GM23338 (cell line): ENCODE results near the gene CCDC149. TPM values are rescaled to one million over a fixed set of nuclear protein-coding genes. Genes with fewer than 3 reads are reported as not detected.
A peak's percentile ranks its signal among the peaks of the same experiment; 100 is the strongest.

Source experiments
- ATAC-seq: fragments of 200-7000 bp; cut with Tn5 transposase; 3 replicates; pipeline ENCODE4 v1.9.1; 2020
- DNase-seq: peaks from one replicate; pipeline ENCODE4 v3.0.0-alpha.2; 2015; ENCODE audit warnings: low spot score
- H2AFZ ChIP-seq: fragments of 200-600 bp; sonication (generic); 2 replicates; pipeline ENCODE4 v1.8.0; 2016; ENCODE audit warnings: antibody characterized with exemption, mild to moderate bottlenecking, moderate library complexity
- H3F3A ChIP-seq: fragments of 200-600 bp; sonication (generic); replicated peaks from 2 replicates; pipeline ENCODE4 v1.8.0; 2017; ENCODE audit warnings: antibody characterized with exemption, mixed run types, low read depth
- H3K27ac ChIP-seq: fragments of 200-600 bp; sonication (generic); 2 replicates; pipeline ENCODE4 v1.6.1; 2016; ENCODE audit warnings: low read depth
- H3K27me3 ChIP-seq: fragments of 200-600 bp; sonication (generic); 2 replicates; pipeline ENCODE4 v1.8.0; 2016; ENCODE audit warnings: mild to moderate bottlenecking, mixed run types, moderate library complexity; ENCODE audit not compliant: insufficient read depth
- H3K36me3 ChIP-seq: fragments of 200-600 bp; sonication (generic); 2 replicates; pipeline ENCODE4 v1.8.0; 2016; ENCODE audit warnings: mild to moderate bottlenecking; ENCODE audit not compliant: insufficient read depth
- H3K4me1 ChIP-seq: fragments of 200-600 bp; sonication (generic); 2 replicates; pipeline ENCODE4 v1.8.0; 2016; ENCODE audit warnings: mild to moderate bottlenecking, moderate library complexity; ENCODE audit not compliant: insufficient read depth
- H3K4me2 ChIP-seq: fragments of 200-600 bp; sonication (generic); 2 replicates; pipeline ENCODE4 v1.7.1; 2017; ENCODE audit warnings: mixed run types
- H3K4me3 ChIP-seq: fragments of 200-600 bp; sonication (generic); 2 replicates; pipeline ENCODE4 v1.6.1; 2016; ENCODE audit warnings: mixed run types
- H3K79me2 ChIP-seq: fragments of 200-600 bp; sonication (generic); replicated peaks from 2 replicates; pipeline ENCODE4 v1.8.0; 2017; ENCODE audit warnings: mild to moderate bottlenecking; ENCODE audit not compliant: insufficient read depth
- H3K9me2 ChIP-seq: fragments of 200-600 bp; sonication (generic); 2 replicates; pipeline ENCODE4 v1.8.0; 2017; ENCODE audit not compliant: insufficient read depth
- H4K20me1 ChIP-seq: fragments of 200-600 bp; sonication (generic); replicated peaks from 2 replicates; pipeline ENCODE4 v1.8.0; 2017; ENCODE audit warnings: mild to moderate bottlenecking; ENCODE audit not compliant: insufficient read depth
- H3K27ac Mint-ChIP-seq: 2 replicates; pipeline ENCODE4 v1.8.0; 2020; ENCODE audit warnings: inconsistent platforms, mild to moderate bottlenecking, moderate library complexity, mixed read lengths
- H3K27me3 Mint-ChIP-seq: 3 replicates; pipeline ENCODE4 v1.8.0; 2022; ENCODE audit warnings: low read depth, mild to moderate bottlenecking, moderate library complexity, mixed read lengths, inconsistent platforms; ENCODE audit not compliant: insufficient read depth, poor library complexity
- H3K36me3 Mint-ChIP-seq: 3 replicates; pipeline ENCODE4 v1.8.0; 2021; ENCODE audit warnings: low read depth, mild to moderate bottlenecking, inconsistent platforms, moderate library complexity, mixed read lengths
- H3K4me1 Mint-ChIP-seq: 3 replicates; pipeline ENCODE4 v1.8.0; 2020; ENCODE audit warnings: mild to moderate bottlenecking, inconsistent platforms, mixed read lengths
- H3K4me3 Mint-ChIP-seq: 3 replicates; pipeline ENCODE4 v1.8.0; 2021; ENCODE audit warnings: moderate library complexity, mild to moderate bottlenecking, inconsistent platforms, mixed read lengths
- H3K9me3 Mint-ChIP-seq: 3 replicates; pipeline ENCODE4 v1.8.0; 2020; ENCODE audit warnings: moderate library complexity, mild to moderate bottlenecking, inconsistent platforms, mixed read lengths
- NANOG ChIP-seq: IDR thresholded peaks from 2 replicates; pipeline ENCODE4 v1.6.1; 2016; ENCODE audit warnings: antibody characterized with exemption, borderline replicate concordance
- polyA plus RNA-seq: library from polyadenylated mRNA; unstranded; fragments of >200 nt; fragmentation: Nextera tagmentation; extraction: Ambion mirVana; gene quantifications from 2 replicates; pipeline ENCODE4 v1.2.1, GENCODE V29; 2016
- total RNA-seq: library from RNA; depleted of rRNA; stranded (reverse); fragments of >200 nt; shearing (Covaris generic); gene quantifications from 2 replicates; pipeline ENCODE4 v1.2.3, GENCODE V29; 2014
- TF ChIP-seq, protein P1 (sequence below): fragments of 250-450 bp; sonication (Bioruptor Pico); IDR thresholded peaks from 2 replicates; pipeline ENCODE4 v1.5.0; 2020; ENCODE audit warnings: mild to moderate bottlenecking, moderate library complexity
- TF ChIP-seq, protein P2 (sequence below): IDR thresholded peaks from 2 replicates; pipeline ENCODE4 v1.6.1; 2016; ENCODE audit warnings: antibody characterized with exemption

The CCDC149 gene
- total and polyA plus RNA-seq, 2 experiments from 2014 or later = 2.6 to 6.4 TPM

DNA sequence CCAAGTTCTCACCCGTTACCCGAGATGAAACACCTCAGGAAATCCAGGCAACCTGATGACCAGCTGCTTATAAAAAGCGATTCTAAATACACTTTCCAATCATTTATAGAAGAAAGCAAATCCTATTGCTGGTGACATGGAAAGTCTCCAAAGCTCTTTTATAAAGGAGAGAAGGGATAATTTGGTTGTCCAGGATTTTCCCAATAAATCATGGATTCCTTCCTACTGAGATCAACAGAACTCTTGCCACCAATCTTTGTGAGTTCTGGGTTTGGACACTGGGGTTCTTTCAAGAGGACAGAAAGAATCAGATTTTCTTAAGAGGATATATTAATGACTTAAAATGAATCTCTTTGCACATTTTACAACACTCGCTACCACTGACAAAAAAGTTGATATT is 142.2 kb downstream of the CCDC149 start (continued):
- TF ChIP-seq, protein P1, sequence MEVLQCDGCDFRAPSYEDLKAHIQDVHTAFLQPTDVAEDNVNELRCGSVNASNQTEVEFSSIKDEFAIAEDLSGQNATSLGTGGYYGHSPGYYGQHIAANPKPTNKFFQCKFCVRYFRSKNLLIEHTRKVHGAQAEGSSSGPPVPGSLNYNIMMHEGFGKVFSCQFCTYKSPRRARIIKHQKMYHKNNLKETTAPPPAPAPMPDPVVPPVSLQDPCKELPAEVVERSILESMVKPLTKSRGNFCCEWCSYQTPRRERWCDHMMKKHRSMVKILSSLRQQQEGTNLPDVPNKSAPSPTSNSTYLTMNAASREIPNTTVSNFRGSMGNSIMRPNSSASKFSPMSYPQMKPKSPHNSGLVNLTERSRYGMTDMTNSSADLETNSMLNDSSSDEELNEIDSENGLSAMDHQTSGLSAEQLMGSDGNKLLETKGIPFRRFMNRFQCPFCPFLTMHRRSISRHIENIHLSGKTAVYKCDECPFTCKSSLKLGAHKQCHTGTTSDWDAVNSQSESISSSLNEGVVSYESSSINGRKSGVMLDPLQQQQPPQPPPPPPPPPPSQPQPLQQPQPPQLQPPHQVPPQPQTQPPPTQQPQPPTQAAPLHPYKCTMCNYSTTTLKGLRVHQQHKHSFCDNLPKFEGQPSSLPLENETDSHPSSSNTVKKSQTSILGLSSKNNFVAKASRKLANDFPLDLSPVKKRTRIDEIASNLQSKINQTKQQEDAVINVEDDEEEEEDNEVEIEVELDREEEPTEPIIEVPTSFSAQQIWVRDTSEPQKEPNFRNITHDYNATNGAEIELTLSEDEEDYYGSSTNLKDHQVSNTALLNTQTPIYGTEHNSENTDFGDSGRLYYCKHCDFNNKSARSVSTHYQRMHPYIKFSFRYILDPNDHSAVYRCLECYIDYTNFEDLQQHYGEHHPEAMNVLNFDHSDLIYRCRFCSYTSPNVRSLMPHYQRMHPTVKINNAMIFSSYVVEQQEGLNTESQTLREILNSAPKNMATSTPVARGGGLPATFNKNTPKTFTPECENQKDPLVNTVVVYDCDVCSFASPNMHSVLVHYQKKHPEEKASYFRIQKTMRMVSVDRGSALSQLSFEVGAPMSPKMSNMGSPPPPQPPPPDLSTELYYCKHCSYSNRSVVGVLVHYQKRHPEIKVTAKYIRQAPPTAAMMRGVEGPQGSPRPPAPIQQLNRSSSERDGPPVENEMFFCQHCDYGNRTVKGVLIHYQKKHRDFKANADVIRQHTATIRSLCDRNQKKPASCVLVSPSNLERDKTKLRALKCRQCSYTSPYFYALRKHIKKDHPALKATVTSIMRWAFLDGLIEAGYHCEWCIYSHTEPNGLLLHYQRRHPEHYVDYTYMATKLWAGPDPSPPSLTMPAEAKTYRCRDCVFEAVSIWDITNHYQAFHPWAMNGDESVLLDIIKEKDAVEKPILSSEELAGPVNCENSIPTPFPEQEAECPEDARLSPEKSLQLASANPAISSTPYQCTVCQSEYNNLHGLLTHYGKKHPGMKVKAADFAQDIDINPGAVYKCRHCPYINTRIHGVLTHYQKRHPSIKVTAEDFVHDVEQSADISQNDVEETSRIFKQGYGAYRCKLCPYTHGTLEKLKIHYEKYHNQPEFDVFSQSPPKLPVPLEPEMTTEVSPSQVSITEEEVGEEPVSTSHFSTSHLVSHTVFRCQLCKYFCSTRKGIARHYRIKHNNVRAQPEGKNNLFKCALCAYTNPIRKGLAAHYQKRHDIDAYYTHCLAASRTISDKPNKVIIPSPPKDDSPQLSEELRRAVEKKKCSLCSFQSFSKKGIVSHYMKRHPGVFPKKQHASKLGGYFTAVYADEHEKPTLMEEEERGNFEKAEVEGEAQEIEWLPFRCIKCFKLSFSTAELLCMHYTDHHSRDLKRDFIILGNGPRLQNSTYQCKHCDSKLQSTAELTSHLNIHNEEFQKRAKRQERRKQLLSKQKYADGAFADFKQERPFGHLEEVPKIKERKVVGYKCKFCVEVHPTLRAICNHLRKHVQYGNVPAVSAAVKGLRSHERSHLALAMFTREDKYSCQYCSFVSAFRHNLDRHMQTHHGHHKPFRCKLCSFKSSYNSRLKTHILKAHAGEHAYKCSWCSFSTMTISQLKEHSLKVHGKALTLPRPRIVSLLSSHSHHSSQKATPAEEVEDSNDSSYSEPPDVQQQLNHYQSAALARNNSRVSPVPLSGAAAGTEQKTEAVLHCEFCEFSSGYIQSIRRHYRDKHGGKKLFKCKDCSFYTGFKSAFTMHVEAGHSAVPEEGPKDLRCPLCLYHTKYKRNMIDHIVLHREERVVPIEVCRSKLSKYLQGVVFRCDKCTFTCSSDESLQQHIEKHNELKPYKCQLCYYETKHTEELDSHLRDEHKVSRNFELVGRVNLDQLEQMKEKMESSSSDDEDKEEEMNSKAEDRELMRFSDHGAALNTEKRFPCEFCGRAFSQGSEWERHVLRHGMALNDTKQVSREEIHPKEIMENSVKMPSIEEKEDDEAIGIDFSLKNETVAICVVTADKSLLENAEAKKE (CRISPR knock-in tag) = no peak

DNA sequence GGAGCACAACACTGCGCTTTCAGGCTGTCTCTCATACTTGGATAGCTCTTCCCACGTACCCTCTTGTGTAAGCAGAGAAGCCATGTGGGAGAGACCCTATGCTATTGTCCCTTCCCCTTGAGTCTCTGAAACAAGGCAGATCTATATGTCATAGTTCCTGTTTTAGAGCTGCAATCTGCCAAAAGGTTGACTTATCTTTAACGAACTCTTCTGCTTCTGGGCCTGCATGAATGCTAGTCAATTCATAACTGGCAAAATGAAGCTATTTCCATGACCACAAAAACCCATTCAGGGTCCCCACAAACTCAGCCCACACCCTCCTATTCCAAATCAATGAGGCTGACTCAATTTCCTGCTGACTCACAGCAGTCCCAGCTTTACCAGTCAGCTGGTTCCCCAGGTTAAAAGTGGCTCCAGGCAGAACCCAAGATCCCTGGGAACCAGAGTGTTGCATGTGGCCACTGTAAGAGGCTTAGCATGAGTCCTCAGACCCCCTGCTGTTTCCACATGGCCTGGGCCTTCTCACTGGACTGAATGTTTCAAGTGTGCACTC is 142.7 kb downstream of the CCDC149 start:
- H3K27ac ChIP-seq = no peak overlapping the region
- no peaks in the 10 kb centered on the region for H3K9me3 Mint-ChIP-seq
- H3K4me2 ChIP-seq = no peak overlapping the region
- peak overlapping the region; percentile 59; the same call in 1 of the 2 replicates for H2AFZ ChIP-seq
- DNase-seq (no peak), ATAC-seq (no peak)
- no peak for TF ChIP-seq NANOG
- TF ChIP-seq, protein P2, sequence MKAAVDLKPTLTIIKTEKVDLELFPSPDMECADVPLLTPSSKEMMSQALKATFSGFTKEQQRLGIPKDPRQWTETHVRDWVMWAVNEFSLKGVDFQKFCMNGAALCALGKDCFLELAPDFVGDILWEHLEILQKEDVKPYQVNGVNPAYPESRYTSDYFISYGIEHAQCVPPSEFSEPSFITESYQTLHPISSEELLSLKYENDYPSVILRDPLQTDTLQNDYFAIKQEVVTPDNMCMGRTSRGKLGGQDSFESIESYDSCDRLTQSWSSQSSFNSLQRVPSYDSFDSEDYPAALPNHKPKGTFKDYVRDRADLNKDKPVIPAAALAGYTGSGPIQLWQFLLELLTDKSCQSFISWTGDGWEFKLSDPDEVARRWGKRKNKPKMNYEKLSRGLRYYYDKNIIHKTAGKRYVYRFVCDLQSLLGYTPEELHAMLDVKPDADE = no peak
- H3K4me1 Mint-ChIP-seq = peaks cover 14% of the 10 kb centered on the region
- no peak overlapping the region for H3K4me3 ChIP-seq
- H3K27me3 Mint-ChIP-seq = peaks cover 2% of the 10 kb centered on the region
- H3K4me1 ChIP-seq = no peaks in the 10 kb centered on the region
- H3K9me2 ChIP-seq = peaks cover 17% of the 10 kb centered on the region
- H3K36me3 ChIP-seq = no peaks in the 10 kb centered on the region
- H4K20me1 ChIP-seq = no peaks in the 10 kb centered on the region
- no peaks in the 10 kb centered on the region for H3K27me3 ChIP-seq
- no peaks in the 10 kb centered on the region; the same call in 2 of the 3 replicates for H3K36me3 Mint-ChIP-seq
- no peak overlapping the region for H3K27ac Mint-ChIP-seq
- H3K79me2 ChIP-seq = no peaks in the 10 kb centered on the region
- no peak overlapping the region for H3K4me3 Mint-ChIP-seq
- 0 out of 2 replicates have a peak, but pooled peaks cover 3% of the 10 kb centered on the region for H3F3A ChIP-seq
